Tibial artery (tissue), 4 donors: ENCODE results near the gene PUM1.
"Not testable (repeated sequence)": the region's sequence is repeated elsewhere in the genome, so short reads cannot be mapped to it uniquely, and the experiment has no call there.

ENCODE experiments used
- DNase-seq, 2 donors: peaks; one replicate each; pipeline ENCODE4 v3.0.0-alpha.2; 2019
- H3K27ac ChIP-seq, 2 donors: fragments of 200-600 bp; sonication (generic) in 1 of 2; 1 replicate in 1 of 2; 2 replicates in 1 of 2; pipeline ENCODE4 v1.5.1; 2018 to 2019; ENCODE audit warnings: mild to moderate bottlenecking in 1 of 2
- H3K27me3 ChIP-seq, 2 donors: fragments of 200-600 bp; sonication (generic) in 1 of 2; one replicate each; pipeline versions ENCODE4 v1.5.1 to v1.6.0; 2016 to 2019
- H3K36me3 ChIP-seq, 3 donors: fragments of 200-600 bp; sonication (generic) in 2 of 3; one replicate each; pipeline ENCODE4 v1.5.1; 2016 to 2019; ENCODE audit warnings: mild to moderate bottlenecking in 2 of 3
- H3K4me1 ChIP-seq, 4 donors: fragments of 200-600 bp; sonication (generic) in 2 of 4; 1 replicate in 3 of 4; 2 replicates in 1 of 4; pipeline ENCODE4 v1.5.1; 2016 to 2019
- H3K4me3 ChIP-seq, 2 donors: fragments of 200-600 bp; sonication (generic) in 1 of 2; 1 replicate in 1 of 2; 2 replicates in 1 of 2; pipeline ENCODE4 v1.5.1; 2018 to 2019; ENCODE audit warnings: mild to moderate bottlenecking in 2 of 2
- H3K9me3 ChIP-seq, 3 donors: fragments of 200-600 bp; sonication (generic) in 1 of 3; one replicate each; pipeline ENCODE4 v1.5.1; 2016 to 2019
- intact Hi-C: fragments of 100-400 bp; cut with DNase I; formaldehyde crosslinking; loops from one replicate; pipeline ENCODE4 v1.15.0; 2023; ENCODE audit warnings: low total_unique reads
- TF ChIP-seq, protein P1 (sequence below), 2 experiments: fragments of 200-600 bp in 1 of 2; fragments of 450-650 bp in 1 of 2; IDR thresholded peaks; one replicate each; pipeline ENCODE4 v1.5.1; 2017 to 2019; ENCODE audit warnings: antibody characterized with exemption in 2 of 2, mild to moderate bottlenecking in 1 of 2, moderate library complexity in 1 of 2

PUM1 gene

DNA sequence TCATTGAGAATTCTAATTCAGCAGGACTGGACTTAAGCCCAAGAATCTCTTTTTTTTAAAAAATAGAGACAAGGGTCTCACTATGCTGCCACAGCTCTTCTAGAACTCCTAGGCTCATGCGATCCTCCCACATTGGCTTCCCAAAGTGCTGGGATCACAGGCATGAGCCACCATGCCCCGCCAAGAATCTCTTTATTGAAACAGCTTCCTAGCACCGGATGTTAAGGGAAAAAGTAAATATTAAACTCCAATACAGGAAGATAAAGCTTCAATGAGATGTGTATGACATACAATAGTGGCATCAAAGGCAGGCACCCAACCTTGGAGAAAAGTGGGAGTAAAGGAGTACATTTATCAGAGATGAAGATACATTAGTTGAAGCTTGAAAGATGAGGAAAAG lies 25.5 kb downstream of the PUM1 start:
- Histone ChIP-seq H3K27ac (no peak overlapping the region), H3K4me1 (peaks cover 0 to 58% (median 8%) of the 10 kb centered on the region in 4 donors), H3K36me3 (peaks cover 0 to 20% (median 9%) of the 10 kb centered on the region in 3 donors), H3K9me3 (no peaks in the 10 kb centered on the region), H3K4me3 (no peak overlapping the region), H3K27me3 (no peaks in the 10 kb centered on the region)
- no peak for DNase-seq
- TF ChIP-seq, protein P1, sequence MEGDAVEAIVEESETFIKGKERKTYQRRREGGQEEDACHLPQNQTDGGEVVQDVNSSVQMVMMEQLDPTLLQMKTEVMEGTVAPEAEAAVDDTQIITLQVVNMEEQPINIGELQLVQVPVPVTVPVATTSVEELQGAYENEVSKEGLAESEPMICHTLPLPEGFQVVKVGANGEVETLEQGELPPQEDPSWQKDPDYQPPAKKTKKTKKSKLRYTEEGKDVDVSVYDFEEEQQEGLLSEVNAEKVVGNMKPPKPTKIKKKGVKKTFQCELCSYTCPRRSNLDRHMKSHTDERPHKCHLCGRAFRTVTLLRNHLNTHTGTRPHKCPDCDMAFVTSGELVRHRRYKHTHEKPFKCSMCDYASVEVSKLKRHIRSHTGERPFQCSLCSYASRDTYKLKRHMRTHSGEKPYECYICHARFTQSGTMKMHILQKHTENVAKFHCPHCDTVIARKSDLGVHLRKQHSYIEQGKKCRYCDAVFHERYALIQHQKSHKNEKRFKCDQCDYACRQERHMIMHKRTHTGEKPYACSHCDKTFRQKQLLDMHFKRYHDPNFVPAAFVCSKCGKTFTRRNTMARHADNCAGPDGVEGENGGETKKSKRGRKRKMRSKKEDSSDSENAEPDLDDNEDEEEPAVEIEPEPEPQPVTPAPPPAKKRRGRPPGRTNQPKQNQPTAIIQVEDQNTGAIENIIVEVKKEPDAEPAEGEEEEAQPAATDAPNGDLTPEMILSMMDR (IDR thresholded peaks at IDR 0.05), result no peak
- intact Hi-C loops, result no loop called here

DNA sequence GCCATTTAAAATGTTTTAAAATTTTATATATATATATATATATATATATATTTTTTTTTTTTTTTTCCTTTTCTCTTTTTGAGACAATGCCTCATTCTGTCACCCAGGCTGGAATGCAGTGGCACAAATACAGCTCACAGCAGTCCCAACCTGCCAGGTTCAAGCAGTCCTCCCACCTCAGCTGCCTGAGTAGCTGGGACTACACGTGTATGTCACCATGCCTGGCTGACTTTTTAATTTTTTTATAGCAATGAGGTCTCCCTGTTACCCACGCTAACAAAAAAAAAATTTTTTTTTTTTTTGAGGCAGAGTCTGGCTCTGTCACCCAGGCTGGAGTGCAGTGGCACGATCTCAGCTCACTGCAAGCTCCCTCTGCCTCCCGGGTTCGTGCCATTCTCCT lies 26.6 kb downstream of the PUM1 start:
- DNase-seq, H3K36me3 ChIP-seq, intact Hi-C loops, H3K9me3 ChIP-seq, H3K27ac ChIP-seq, H3K27me3 ChIP-seq, H3K4me3 ChIP-seq: not testable (repeated sequence)
- H3K4me1 ChIP-seq, result peaks cover 0 to 69% (median 10%) of the 10 kb centered on the region in 4 donors

DNA sequence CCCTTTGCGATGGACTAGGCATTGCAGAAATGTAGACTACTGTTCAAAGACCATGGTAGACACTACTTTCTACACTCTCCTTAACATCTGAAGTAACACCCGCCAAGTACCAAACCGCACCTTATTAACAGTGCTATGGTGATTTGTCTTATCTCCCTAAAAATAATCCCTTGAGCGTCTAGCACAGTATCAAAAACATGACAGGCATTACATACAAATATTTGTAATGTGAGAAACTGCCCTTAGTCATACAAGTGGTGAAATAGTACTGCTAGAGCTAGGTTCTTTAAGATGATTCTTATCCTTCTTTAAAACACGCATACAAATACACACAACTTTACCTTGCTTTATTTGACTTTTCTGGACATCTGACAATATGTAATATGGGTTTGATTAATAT lies 27.2 kb downstream of the PUM1 start:
- Histone ChIP-seq H3K4me3 (no peak overlapping the region), H3K27ac (no peak overlapping the region), H3K36me3 (peaks cover 0 to 5% (median 0%) of the 10 kb centered on the region in 3 donors), H3K9me3 (no peaks in the 10 kb centered on the region), H3K27me3 (no peaks in the 10 kb centered on the region), H3K4me1 (peaks cover 0 to 74% (median 8%) of the 10 kb centered on the region in 4 donors)
- intact Hi-C loops, result no loop called here
- DNase-seq, result no peak
- TF ChIP-seq, protein P1 (IDR thresholded peaks at IDR 0.05), result no peak

DNA sequence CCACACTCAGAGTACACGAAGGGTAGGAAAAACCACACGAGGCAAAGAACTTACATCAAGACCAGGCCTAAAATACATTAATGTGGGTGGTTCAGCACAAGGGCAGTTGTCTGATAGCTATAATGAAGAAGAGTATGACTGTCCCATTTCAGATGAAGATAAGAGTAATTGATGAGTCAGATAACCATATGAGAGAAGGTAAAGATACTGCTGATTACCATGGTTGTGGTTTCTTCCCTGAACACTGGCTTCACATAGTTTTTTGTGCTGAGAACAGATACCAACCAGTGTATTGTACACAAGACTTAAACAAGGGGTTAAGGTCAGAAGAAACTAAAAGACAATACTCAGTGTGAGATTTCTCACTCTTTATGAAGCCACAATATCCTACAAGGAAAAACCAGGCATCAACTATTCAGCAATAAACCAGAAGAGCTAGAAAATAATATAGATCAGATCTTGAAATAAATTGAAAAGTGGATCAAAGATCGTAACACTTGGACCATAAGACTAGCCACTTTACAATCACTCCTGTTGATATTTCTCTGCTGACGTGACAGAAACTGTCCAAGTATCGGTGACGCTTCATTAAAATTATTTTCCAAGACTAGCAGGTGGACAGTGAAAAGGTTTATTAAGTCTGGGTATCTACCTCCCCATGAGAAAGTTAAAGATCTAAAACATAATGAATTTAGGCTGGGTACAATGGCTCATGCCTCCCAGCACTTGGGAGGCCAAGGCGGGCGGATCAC lies 28.6 kb downstream of the PUM1 start:
- H3K27me3 ChIP-seq, result no peaks in the 10 kb centered on the region
- DNase-seq, result no peak
- TF ChIP-seq, protein P1 (IDR thresholded peaks at IDR 0.05), result no peak
- no peaks in the 10 kb centered on the region for H3K9me3 ChIP-seq
- H3K27ac ChIP-seq, result no peak overlapping the region
- H3K4me1 ChIP-seq, result peaks cover 0 to 77% (median 7%) of the 10 kb centered on the region in 4 donors
- H3K36me3 ChIP-seq, result no peaks in the 10 kb centered on the region
- H3K4me3 ChIP-seq, result no peak overlapping the region
- intact Hi-C loops, result no loop called here

DNA sequence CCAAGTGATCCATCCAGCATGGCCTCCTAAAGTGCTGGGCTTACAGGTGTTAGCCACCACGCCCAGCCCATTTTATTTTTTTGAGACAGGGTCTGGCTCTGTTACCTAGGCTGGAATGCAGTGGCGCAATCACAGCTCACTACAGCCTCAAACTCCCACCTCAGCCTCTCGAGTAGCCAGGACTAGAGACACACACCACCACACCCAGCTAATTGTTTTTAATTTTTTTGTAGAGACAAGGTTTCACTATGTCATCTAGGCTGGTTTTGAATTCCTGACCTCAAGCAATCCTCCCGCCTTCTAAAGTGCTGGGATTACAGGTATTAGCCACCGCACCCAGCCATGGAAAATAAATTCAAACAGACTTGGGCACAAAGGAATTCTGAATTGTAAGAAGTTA lies 31.9 kb downstream of the PUM1 start:
- TF ChIP-seq, protein P1 (IDR thresholded peaks at IDR 0.05), result no peak
- no peaks in the 10 kb centered on the region for H3K36me3 ChIP-seq

DNA sequence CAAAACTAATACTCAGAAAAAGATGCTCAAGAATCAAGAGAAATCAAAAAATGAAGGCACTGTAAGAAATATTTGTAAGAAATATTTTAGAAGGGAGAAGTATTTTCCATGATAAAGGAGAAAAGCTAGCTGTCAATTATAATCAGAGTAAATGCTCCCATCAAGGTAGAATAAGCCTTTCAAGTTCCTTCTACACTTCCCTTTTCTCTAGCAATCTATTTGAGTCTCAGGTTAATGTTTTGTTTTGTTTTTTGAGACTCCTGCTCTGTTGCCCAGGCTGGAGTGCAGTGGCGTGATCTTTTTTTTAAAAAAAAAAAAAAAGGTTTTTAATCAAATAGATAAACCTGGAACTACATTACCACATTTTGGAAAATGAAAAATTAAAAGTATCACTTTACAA lies 33.3 kb downstream of the PUM1 start:
- Histone ChIP-seq H3K36me3 (no peaks in the 10 kb centered on the region), H3K27me3 (no peaks in the 10 kb centered on the region), H3K4me3 (no peak overlapping the region), H3K4me1 (peaks cover 0 to 71% (median 11%) of the 10 kb centered on the region in 4 donors), H3K27ac (no peak overlapping the region), H3K9me3 (no peaks in the 10 kb centered on the region)
- no peak for DNase-seq
- intact Hi-C loops, result no loop called here
- TF ChIP-seq, protein P1 (IDR thresholded peaks at IDR 0.05), result no peak

More for the DNA sequence above, 31.9 kb downstream of the PUM1 start:
- H3K9me3 ChIP-seq, result no peaks in the 10 kb centered on the region
- no peak overlapping the region for H3K4me3 ChIP-seq
- intact Hi-C loops, result no loop called here
- H3K27me3 ChIP-seq, result no peaks in the 10 kb centered on the region
- no peak for DNase-seq
- peaks cover 0 to 70% (median 5%) of the 10 kb centered on the region in 4 donors for H3K4me1 ChIP-seq
- H3K27ac ChIP-seq, result no peak overlapping the region
